NCI-H187 treated with DMSO at 0.1 percent for 48 hours (cell line): ENCODE measurements around the gene NTHL1.

Source experiments
- DNase-seq: peaks from one replicate; lab custom pipeline; 2025; lab: John Stamatoyannopoulos, UW

Gene NTHL1

DNA sequence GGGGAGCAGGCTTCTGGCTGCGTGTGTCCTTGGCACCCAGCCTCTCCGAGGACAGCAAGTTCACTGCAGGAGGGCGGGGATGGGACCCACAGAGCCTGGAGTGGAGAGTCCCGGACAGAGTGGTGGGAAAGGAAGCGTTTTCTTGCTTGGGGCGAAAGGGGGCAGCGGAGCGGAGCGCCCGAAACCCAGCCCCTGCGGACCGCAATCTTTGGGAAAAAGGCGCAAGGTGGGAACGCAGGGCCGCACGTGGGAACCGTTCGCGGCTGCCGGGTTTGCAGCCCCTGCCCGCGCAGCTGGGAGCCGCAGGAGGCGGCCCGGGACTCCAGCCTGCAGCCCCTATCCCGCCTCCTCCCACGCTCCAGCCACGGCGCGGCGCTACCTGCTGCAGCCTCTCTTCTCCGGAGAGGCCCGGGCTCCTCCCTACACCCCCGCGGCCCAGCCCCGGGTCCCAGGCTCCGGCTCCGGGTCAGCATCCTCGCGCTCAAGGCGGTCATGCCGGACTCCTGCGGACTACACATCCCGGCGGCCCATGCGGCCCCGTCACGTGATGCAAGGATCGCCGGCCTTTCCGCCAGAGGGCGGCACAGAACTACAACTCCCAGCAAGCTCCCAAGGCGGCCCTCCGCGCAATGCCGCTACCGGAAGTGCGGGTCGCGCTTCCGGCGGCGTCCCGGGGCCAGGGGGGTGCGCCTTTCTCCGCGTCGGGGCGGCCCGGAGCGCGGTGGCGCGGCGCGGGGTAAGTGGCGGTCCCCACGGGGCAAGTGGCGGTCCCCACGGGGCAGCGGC, at the start of gene NTHL1, which contains the start of gene TSC2:
NTHL1 (minus strand) TSS at position 505 of the 786 bp plus-strand sequence; CDS start at position 494, 11 bp downstream.
TSC2 (plus strand) TSS at position 656 of the 786 bp plus-strand sequence. CDS start 631 bp downstream, outside the sequence.
- peak; percentile 93 for DNase-seq

DNA sequence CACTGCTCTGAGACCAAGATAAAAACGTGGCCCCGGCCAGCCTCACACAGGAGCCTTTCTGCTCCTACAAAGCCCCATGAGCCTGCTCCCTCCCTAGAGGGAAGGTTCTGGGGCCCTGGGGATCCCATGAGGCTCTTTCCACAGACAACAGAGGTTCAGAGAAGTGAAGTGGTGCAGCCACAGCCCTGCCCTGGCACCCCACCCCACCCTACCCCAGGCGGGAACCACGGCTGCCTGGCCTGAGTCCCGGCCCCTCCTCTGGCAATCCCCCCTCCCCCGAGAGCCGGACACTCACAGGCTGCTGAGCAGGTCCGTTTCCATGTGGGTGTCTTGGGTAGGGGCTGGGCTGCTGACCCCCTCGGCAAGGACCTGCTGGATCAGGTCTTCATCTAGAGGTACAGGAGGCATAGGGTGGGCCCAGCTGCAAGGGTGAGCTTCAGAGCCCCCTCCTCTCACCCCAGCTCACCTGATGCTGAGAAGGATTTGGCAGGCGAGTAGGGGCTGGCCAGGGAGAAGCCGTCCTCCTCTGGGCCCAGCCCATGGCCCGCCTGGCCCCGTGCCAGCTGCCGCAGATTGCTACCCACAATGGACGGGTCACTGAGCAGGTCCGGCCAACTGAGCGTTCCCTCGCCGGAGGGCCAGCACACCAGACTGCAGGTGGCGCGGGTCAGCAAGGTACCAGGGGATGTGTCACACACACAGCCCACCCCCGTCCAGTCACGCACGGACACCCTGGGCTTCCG, 49.4 kb upstream of the NTHL1 start:
- no peak for DNase-seq

DNA sequence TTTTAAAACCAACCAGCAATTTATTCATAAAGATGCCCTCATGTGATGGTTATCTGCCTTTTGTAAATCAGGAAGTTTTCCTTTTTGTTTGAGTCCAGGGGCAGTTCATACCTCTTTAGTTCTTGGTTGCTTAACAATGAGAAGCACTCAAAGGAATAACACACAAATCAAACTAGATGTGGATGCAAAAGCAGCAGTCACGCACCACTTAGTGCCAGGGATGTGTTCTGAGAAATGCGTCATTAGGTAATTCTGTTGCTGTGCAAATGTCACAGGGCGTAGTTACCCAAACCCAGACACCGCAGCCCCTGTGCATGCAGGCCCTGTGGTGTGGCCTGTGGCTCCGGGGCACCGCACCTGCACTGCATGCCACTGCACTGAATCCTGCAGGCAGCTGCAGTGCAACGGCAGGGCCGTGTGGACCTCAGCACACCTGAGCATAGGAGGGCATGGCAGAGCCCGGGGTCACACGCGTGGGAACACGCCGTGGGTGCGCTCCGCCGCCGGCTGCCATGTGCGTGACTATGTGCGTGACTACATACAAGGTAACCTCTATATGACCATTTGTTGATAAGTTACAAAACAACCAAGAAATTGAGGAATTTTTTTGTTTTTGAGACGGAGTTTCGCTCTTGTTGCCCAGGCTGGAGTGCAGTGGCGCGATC, 48.4 kb upstream of the NTHL1 start:
- no peak for DNase-seq

DNA sequence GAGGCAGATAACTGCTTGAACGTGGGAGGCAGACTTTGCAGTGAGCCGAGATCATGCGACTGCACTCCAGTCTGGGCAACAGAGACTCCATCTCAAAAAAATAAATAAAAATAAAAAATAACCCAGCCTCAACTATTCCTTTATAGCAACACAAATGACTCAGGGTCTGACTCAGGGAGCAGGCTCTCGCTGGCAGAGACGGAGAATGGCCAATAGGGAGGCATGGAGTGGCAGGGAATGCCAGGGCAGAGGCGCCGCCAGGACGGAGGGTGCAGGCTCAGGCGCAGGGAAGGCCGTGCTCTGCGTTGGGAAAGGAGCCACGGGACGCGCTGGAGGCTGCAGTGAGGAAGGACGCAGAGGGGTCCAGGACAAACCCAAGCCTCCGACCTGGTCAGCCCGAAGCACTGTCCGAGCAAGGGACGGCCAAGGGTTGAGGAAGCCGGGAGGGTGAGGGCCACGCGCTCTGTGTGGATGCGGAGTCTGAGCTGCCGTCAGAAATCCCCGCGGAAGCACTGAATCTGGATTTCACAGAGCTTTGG, 47.8 kb upstream of the NTHL1 start:
- no peak for DNase-seq

DNA sequence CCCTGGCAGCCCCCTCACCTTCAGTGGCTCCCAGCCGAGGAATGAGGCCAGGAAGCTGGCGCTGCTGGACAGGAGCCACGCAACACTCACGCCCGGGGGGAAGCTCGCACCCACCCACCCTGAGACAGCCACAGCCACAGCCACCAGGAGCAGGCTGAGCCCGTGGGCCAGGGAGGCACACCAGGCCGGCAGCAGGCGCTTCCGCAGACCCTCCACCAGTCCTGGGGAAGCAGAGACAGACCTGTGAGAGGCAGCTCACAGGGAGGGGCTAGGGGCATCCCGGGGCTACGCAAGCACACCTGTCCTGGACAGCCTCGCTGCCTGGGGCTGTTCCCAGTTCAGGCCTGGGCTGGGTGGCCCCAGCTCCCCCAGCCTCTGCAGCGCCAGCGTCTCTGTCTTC, 46.2 kb upstream of the NTHL1 start:
- no peak for DNase-seq

DNA sequence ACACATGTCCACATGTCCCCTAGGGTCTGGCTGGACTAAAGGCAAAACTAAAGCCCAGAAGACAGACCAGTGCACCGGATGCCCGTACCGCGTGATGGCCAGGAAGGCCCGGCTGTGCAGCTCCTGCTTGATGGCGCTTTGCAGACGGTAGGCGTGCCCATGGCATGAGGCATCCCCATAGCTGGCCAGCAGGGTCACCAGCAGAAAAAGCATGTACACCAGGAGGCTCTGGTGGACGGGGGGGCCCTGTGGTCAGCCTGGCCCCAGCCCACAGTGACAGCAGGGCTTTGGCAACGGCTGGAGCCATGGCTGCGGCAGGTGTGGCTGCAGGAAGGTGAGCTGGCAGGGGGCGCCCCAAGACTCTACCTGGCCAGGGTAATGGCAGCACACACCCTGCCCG, 45.2 kb upstream of the NTHL1 start:
- DNase-seq: no peak

DNA sequence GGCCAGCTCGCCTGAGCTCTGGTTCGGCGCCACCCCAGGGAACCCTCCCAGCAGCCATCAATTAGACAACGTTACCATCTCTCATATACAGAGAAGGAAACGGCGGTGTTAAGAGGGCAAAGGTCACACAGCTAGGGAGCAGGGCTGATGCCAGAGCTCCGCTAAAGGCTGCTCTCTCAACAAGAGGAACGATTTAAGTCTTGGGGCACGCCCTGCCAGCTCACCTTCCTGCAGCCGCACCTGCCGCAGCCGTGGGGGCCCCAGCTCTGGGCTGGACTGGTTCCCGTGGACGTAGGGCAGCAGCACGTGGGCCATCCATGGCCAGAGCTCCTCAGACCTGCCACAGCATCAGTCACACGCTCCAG, 44.6 kb upstream of the NTHL1 start:
- DNase-seq: no peak

DNA sequence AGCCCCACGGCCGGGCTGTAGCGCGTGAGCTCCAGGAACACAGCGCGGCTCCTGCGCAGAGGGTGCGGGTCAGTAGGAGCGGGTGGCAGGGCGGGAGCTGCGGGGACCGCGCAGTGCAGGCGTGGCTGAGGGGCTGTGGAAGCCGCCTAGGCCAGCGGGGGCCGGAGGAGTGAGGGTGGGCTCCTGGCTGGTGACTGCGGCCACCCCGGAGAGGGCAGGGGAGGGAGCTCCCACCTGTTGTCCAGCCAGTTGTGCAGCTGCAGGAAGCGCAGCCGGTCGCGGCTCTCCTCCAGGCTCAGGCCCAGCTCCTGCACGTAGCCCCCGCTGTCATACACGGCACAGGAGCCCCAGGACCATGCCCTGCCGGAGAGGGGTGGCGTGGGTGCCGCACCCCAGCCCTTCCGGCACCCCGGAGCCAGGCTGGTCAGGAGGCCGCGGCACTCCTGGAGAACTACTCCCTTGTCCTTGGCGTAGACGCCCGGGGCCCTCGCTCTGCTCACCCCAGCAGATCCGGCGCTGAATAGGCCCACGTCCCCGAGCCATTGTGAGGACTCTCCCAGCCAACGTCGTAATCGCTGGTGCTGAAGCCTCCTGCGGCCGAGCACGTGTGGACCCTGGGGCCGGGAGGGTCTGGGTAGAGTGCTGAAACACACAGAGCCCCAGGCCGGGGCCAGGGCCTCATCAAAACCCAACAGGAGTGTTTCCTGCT, 44.1 kb upstream of the NTHL1 start:
- DNase-seq: no peak

DNA sequence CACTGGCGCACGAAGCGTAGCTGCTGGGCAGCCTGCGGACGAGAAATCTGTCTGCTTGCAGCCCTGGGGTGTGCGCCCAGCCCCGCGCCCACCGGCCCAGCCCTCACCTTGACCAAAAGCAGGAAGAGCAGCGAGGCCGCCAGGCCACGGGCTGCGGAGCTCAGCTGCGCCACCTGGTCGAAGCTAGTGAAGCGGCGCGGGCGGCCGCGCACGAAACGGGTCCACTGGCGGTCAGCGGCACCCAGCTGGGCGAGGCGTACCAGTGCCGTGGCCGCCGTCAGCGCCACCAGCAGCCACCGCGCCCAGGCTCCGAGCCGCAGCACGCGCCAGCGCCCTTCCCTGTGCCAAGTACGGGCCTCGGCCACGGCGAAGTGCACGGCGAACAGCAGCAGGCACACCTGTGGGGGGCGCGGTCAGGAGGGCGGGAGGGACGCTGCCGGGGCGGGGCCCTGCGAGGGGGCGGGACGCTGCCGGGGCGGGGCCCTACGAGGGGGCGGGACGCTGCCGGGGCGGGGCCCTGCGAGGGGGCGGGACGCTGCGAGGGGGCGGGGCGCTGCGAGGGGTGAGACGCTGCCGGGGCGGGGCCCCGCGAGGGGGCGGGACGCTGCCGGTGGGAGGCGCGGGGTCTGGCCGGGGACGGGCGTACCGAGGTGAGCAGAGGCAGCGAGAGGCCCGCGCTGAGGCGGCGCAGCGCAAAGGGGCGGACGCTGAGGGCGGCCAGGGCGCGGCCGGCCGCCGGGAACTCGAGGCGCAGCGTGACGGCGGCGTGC, 43.3 kb upstream of the NTHL1 start:
- DNase-seq: peak; percentile 90

DNA sequence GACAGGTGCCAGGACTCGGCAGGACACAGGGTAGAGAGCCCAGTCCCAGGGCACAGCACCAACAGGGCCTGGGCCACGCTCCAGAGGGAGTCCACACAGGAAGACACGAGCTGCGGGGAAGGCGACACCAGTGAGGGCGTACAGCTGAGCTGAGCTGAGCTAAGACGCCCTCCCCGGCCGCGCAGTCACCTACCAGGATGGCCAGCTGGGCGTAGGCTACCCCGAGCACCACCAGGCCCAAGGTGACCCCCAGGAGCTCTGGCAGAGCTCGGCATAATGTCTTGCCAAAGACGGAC, 42.8 kb upstream of the NTHL1 start:
- DNase-seq: no peak

DNA sequence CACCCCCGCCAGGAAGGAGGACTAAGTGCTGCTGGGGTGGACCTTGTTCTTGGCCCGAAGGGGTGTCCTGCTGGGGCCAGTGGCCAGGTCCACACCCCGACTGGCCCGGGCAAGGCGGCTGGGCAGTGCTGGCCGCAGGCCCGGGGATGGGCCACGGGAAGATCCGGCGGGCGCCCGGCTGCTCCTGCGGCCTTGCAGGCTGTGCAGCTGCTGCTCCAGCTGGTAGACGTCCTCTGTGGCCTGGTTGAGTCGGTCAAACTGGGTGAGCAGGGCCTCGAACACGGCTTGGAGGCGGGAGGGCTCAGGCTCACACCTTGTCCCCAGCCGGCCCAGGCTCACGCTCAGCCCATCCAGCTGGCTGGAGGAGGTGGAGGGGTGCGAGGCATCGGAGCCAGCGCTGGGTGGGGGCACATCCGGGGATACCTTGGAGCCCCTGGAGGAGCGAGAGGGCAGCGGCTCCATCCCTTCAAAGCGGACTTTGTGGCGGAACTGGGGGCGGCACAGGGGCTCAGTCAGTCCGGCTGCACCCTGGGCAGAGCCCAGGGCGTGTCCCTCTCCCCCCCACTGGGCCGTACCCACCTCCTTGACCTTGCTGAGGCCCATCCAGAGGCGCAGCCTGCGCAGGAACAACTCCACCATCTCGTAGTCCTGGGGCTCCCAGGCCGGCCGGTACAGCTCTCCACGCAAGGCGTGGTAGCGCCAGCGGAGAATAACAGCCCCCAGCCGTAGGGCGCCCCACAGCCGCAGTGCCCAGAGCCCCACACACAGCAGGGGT, 42.3 kb upstream of the NTHL1 start:
- no peak for DNase-seq

DNA sequence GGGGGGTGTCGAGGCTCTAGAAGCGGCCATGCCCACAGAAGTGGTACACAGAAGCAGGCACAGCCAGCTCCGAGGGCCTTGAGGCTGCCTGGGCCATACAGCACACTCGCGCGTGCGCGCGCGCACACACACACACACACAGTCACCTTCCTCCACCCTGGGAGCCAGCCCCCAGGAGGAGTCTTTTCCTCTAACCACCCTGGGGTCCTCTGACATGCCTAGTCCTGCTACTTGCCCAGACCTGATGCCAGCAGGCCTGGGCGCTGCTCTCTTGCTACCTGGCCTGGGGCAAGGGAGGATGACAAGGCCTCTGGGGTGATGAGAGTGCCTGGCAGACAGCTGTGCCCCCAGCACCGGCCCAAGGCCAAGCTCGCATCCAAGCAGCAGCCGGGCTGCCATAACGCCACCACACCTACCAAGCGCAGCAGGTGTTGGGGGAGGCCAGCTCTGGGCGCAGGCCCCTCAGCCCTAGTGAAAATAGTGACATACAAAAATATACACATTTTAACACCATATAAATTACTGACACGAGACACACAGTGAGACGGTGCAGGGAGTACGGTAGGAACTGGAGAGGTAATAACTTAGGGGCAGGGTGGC, 41.2 kb upstream of the NTHL1 start:
- DNase-seq: no peak

DNA sequence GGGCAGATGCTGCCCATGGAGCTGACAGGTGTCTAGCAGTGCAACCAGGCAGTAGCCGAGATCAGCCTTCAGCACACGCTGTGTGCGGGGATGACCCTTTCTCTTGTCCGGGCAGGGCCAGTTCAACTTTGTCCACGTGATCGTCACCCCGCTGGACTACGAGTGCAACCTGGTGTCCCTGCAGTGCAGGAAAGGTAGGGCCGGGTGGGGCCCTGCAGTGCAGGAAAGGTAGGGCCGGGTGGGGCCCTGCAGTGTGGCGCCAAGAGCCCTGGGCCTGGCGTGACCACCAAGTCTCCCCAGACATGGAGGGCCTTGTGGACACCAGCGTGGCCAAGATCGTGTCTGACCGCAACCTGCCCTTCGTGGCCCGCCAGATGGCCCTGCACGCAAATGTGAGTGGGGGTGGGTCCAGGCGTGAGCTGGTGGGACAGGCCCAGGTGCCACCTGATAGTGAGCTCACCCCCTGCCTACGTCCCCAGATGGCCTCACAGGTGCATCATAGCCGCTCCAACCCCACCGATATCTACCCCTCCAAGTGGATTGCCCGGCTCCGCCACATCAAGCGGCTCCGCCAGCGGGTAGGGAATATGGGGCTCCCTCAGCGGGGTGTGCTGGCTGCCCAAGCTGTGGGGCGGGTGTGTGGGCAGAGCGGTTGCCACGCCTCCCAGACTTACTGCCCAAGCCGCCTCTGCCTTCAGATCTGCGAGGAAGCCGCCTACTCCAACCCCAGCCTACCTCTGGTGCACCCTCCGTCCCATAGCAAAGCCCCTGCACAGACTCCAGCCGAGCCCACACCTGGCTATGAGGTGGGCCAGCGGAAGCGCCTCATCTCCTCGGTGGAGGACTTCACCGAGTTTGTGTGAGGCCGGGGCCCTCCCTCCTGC, 40.4 kb upstream of the NTHL1 start:
- DNase-seq: no peak

DNA sequence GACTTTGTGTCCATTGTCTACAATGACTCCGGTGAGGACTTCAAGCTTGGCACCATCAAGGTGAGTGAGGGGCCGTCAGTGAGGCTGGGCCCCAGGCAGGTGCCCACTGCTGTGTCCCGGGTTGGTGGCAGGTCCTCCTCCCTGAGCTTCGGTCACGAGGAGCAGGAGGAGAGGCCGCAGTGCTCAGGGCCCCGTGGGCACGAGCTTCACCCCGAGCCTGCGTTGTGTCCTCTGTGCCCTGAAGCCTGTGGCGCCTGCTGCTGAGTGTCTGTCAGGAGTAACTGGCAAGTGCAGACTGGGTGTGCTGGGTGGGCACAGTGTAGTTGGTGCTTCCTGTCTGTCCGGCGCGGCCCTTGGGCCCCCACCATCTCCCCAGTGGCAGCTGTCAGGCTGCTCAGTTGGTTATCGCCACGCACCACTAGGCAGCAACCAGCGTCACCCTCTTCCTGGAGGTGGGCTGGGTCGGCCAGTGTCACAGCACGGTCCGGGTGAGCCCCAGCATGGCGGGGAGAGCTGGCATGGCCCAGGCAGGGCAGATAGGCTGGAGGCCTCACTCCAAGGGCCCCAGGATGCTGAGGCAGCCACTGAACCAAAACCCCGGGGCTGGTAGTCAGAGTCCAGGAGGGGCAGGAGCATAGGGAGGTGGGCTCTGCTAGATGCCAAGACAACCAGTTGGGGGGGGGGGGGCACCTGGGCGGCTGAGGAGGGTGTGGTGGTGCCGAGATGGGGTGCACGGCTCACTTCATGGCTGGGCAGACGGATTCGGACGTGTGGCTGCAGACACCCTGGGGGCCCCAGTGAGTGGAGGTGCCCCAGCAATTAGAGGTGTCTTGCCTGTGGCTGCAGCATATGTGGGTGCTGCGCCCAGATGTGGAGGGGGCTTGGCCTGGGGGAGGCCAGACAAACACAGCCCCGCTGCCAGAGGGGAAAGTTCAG, 39.4 kb upstream of the NTHL1 start:
- no peak for DNase-seq

DNA sequence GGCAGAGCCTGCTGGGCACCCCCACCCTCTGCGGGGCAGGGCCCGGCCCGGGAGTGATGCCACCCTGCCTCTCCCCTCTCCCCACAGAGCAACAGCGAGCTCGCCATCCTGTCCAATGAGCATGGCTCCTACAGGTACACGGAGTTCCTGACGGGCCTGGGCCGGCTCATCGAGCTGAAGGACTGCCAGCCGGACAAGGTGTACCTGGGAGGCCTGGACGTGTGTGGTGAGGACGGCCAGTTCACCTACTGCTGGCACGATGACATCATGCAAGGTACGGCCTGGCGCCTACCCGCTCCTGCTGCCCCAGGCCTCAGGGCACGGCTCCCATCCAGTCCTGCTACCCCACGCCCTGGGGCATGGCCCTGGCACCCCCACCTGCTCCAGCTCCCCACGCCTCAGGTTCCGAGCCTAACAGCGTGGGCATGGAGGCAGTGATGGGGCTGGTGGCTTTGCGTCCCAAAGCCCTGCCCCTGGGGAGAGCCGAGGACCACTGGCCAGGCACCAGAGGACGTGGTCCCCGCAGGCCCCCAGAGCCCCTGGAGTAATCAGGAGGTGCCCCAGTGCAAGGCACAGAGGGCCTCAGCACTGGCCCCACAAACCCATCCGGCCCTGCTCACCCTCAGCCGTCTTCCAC, 38.6 kb upstream of the NTHL1 start:
- no peak for DNase-seq

DNA sequence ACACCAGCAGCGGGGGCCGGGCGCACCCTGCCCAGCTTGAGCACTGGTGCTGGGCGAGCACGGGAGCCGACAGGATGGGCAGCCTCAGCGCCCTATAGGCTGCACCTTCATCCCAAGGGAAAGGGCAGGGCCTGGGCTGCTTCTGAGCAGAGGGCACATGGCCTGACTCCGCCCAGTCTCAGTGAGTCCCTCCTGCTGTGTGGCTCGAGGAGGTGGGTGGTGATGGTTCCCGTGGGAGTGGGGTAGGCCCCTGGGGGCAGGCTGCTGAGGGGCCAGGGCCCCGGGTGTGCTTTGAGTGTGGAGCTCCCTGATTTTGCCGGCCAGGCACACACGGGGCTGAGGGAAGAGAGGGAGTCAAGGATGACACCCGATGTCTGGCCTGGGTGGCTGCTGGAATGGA, 38.0 kb upstream of the NTHL1 start:
- DNase-seq: no peak

DNA sequence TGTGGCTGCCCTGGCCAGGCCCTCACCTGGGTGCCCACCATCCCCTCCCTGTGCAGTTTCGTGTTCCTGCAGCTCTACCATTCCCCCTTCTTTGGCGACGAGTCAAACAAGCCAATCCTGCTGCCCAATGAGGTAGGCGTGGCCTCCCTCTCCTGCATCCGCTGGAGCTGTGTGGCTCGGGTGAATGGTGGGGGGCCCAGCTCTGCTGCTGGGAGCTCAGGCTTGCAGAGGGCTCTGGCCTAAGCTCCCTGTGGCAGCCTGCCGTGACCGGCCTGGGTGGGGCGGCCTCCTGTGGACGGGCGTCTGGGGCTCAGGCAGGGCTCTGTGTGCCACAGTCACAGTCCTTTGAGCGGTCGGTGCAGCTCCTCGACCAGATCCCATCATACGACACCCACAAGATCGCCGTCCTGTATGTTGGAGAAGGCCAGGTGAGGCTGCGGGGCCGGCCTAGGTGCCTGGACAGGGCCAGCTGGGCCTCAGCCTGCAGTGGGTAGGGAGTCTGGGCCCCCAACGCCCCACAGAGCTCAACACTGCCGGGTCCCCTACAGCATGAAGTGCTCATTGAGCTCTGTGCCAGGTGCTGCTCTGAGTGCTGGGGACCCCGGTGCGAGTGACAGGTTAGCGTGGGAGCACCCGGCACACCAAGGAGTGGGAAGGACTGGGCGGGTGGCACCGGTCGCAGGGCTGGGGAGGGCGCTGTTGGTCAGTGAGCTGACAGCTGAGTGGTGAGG, 37.4 kb upstream of the NTHL1 start:
- no peak for DNase-seq
